Effector CD8-positive, alpha-beta T cell (primary cell): ENCODE data around the gene CDK14.

Source experiments
- DNase-seq: peaks from one replicate; lab custom pipeline; 2025; lab: John Stamatoyannopoulos, UW

Gene CDK14

DNA sequence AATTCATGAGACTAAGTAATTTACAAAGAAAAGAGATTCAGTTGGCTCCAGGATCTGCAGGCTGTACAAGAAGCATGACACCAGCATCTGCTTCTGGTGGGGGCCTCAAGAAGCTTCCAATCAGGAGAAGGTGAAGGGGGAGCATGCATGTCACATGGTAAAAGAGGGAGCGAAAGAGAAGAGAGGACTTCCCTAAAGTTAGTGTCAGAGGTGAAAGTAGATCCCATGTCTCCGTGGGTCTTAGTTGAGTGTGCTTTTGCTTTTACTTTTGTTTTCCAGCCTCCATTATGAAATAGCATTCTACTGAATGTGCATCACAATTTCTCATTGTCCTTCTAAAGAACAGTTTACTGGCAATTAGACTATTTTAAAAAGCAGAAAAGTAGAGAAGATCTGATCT, 454.6 kb downstream of the CDK14 start:
- DNase-seq, result no peak

DNA sequence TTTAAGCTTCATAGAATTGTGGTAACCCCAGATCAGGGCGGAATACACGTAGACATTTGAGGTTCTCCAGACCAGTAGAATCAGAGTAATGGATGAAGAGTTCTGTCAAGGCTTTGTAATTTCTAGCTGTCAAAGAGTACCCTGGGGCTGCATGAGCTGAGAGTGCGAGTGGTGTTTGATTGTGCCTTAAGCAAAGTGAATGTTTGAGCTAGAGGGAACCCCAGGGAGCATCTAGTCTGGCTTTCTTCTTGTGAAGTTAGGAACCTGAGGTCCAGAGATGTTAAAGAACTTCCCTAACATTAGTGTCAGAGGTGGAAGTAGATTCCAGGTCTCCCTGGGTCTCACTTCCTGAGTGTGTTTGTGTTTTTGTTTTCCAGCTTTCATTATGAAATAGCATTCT, 455.8 kb downstream of the CDK14 start:
- DNase-seq, result no peak

DNA sequence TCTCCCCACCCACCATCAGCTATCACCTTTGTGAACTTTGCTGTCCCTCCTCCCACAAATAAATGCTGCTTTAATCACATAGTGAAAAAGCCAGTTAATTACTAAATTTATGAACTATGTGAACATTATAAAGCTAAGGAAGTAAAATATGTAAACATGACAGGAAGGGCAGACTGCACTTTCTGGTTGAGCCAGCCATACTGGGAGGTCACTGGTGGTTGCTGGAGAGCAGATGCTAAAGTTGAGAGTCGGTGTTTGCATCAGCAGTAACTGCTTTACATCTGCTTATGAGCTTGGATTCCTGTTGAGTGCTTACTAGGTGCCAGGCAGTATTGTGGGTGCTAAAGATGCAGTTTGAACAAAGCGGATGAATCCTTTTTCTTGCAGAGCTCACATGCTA, 458.3 kb downstream of the CDK14 start:
- no peak for DNase-seq

DNA sequence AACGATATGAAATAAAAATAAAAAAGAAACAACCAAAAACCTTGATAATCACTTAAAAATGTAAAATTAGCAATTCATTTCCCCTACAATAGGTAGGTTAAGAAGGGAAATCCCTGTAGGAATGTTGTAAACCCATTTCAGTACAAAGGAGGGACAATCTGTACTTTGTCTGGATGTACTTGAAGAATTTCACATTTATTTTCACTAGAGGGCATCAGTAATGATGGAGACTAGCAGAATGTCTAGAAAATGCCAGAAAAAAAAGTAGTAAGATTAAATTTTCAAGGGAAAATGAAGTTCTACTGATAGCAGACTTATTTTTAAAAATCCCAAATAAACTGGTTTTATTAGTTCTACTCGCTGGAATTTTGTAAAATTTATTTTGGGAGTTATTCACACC, 459.1 kb downstream of the CDK14 start:
- no peak for DNase-seq

DNA sequence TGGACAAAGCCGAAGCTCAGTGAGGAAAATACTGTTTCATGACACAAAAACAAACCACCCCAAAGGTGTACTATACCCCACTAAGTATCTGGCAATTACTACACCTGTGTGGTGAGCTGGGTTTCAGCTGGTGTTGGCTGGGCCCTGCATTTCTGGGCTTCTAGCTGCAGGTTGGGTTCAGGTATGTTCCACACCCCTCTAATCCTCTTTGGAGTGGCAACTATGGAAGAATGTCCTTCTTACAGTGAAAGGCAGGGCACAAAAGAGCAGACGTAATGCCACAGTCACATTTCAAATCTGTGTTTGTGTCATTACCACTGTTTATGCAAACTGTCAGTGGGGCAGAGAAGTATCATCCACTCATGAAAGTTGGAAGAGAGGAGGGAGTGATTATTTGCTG, 466.6 kb downstream of the CDK14 start:
- DNase-seq, result no peak

DNA sequence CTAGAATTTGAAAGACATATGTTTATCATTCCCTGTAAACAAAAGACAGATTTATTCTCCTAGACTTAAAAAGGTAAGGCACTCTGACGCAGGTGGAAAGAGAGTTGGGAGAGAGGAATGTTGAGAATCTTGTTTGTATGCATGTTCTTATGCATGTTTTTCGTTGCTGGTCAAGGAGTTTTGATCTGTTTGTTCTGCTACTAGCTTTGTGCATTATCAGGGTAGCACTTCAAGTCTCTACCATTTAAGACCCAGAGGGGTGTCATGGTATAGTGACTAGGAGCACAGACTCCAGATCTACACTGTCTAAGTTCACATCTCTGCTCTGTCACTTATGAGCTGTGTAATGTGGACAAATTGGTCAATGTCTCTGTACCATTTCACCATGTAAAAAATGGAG, 467.9 kb downstream of the CDK14 start:
- no peak for DNase-seq

DNA sequence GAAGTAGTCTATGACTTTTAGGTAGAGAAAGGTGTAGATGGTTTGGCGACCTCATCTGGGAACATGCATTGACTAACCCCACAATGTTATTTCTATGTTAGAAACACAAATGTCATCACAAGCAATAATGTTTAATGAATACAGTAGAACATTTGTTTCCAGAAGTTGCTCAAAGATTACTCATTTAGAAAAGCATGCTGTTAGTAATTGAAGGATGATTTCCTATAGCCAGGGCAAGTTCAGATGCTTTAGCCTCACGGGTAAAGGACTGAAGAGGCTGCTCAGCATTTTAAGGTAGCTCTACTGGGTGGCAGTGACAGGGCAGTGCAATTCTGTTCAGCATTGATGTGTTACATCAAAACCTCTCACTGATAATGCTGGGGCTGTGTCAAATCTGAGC, 468.8 kb downstream of the CDK14 start:
- DNase-seq, result no peak

DNA sequence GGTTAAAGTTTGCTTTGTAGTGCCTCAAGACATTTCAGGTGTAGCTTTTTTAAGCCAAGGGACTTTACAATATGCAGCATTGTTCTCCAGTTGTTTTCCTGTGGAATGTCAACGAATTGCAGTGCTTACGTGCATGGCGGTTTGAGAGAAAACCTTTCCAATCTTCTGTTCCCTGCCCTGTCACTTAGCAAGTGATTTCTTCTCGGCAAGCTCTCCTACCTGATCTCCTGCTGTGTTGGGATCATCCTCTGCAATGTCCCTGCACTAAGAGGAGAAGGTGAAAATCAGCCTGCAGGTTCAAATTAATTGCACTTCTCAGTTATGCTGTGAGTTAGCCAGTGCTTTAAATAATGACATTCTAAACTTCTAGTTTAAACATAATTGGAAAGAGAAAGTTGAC, 470.5 kb downstream of the CDK14 start:
- no peak for DNase-seq

DNA sequence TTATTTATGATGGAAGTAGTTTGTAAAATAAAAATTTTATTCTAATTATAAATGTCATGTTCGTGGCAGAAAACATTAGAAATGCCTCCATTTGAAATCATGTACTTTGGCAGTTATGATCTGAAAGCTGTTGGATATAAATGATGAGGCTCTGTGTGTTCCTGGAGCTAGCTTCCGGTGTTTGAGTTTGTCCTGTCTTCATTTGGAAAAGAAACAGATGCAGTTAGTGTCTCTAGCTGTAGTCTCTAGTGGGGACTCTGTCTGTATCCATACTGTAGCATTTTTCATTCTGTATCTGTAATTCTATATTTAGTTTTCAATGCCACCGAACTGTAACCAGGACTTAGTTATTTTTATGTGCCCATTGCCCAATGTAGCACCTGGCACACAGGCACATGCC, 471.1 kb downstream of the CDK14 start:
- no peak for DNase-seq

DNA sequence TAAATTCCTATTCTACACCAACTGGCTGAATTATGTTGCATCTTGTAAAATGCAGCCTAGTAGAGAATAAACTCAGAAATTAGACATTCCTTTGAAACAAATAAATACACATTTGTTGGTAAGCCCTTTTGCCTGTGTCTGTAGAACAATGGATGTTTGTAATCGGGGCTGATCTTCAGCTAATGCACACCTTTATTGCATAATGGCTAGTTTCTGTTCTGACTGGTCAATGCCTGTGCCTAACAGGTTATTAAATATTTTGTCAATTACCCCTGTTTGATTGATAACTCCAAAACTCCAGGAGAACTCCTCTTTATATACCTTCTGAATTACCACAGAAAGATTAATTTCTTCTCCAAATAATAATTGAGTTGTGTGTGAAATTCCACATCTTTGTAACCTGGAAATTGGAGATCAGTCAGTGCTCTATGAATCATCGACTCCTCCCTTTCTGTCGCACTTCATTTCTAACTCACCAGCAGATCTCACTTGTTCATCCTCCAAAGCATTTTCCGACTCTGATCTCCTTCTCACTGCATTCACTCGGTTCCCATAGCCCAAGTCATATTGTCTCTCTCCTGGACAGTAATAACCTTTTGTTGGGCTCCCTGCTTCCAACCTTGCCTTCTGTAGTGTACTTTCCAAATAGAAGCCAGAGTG, 472.1 kb downstream of the CDK14 start:
- DNase-seq, result no peak

DNA sequence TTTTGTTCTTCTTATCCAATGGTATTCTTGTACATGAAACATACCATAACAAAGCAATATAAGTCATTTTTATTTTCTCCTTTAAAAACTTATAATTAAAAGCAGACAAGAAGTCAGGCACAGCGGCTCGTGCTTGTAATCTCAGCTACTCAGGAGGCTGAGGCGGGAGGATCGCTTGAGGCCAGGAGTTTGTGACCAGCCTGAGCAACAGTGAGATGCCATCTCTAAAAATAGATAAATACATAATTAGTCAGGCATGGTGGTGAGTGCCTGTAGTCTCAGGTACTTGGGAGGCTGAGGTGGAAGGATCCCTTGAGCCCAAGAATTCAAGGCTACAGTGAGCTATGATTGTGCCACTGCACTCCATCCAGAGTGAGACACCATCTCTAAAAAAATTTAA, 473.0 kb downstream of the CDK14 start:
- DNase-seq, result no peak

DNA sequence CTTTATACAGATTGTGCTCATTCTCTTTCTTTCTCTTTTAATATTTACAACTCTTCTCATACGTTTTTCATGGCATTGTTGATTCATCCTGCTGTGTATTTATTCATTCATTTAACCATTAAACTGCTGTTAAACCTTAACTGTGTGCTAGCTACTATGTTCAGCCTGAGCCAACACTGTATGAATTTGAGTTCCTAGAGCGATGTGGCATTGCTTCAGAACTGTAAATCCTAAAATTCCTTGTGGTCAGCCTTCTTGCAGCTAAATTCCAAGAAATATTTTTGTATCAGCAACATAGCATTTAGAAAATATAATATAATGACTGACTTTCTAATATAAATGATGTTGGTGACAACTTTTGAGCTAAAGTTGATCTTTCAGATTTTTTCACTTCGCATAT, 483.4 kb downstream of the CDK14 start:
- DNase-seq, result no peak

DNA sequence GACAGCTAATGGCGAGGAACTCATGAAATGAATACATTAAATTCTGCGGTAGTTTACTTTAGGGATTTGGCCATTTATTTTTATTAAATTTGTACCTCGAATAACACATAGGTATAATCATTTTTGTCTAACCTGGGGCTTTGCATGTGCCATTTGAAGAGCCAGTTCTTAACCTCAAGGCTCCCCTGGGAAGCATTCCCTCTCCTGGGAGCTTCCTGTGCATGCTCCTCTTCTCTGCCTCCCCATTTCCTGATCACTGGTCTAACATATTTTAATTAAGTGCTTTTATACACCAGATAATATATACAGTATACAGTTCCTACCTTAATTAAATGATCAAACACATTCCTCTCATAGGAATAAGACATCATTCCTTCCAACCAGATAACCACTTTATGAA, 484.2 kb downstream of the CDK14 start:
- DNase-seq, result no peak

DNA sequence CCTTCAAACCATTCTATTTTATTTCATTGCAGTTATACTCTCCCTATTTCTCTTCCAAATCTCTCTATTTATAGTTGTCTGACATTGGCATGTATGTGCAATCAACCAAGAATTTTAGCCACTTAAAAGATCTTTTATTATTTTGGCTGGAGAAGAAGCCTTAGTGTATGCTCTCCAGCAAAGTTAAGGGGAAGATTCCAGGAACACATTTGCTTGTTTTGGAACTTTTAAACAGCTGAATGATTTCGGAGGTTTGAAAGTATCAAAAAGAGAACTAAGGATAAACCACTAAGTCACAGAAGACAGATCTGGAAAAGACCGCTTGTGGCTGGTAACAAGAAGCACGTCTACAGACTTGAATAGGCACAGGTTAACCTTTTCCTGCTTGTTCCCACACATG, 485.9 kb downstream of the CDK14 start:
- no peak for DNase-seq

DNA sequence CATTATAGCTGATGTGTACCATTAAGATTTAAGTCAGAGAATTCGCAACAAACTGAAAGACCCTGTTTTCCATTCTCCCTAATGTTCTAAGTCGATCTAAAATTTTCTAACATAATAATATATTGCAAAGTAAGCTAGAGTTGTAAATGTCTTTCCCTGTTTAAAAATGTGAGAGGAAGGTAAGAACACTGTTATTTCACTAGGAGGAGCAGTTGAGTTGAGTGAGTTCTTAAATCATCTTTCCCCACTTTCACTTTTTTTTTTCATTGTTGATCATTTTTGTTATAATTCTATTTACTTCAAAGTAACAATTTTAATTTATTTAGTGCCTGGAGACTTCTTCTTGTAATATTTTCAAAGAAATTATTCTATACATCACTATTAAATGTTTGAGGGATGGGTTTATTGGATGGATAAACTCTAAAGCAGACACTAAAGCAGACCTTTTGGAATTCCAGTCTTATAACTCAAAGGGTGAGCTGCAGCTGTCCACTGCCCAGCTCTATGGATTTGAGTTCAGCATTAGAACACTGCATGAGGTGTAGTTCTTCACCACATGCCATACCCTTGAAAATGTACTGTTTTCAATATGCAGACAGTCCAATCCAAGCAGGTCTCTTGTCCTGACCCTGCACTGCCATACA, 486.9 kb downstream of the CDK14 start:
- DNase-seq, result no peak

DNA sequence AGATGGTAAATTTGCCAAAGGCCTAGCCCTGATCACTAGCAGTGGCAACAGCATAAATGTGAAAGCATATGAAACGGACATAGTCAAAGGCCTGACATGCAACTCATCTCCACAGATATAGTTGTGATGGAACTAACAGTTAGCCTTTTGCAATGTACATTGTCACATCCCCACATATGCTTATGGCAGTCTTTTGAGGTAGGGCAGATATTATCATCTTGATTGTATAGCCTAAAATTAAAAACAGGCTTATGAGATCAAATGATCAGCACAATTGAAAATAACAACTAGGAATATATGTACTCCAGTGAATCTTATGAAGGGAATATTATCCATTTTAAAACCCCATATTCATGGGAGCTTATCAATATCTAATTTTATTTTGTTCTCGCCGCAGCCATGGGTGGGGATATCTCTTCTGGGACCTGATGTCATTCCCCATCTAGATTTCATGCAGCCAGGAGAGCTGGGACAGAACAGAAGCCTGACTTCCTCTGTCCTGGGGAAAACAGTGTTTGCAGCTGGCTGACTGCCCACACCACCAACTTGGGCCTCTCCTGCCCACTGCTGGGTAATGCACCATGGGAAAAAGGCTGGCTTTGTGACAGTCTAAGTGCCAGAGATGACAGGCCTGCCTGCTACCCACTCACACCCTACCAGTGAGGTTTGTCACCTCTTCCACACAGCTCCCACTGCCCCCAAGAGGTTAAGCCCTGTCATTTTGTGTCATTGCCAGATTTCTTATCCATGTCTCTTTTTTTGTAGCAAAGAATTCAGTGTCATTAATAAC, 487.9 kb downstream of the CDK14 start:
- DNase-seq, result no peak

DNA sequence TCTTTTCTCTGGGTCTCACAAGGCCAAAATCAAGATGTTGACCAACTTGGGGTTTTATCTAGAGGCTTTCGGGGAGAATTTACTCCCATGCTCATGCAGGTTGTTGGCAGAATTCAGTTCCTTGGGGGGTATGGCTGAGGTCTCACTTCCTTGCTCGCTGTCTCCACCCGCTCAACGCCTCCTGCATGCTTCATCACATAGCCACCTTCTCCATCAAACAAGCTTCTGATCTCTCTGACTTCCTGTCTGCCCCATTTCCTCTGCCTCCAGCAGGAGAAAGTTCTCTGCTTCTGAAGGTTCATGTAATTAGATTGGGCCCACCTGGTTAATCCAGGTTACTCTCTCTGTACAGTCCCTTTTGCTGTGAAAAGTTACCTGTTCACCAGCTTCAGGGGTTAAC, 489.1 kb downstream of the CDK14 start:
- DNase-seq, result no peak

DNA sequence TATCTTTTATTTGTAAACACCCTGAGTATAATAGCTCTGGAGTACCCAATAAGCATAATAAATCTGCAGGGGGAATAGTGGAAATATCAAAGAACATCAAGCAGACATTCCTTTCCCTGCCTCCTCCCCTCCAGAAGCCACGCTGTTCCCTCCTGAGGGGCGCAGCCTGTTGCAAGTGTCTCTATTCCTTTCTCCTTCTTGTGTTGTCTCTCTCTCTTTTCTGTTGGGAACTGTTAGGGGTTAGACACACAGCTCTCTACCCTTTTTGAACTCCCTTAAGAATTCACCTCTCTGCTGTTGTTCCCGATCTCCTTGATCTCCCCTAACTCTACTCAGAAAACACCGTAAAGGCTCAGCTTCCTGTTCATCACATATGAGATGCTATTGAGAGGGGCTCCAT, 490.1 kb downstream of the CDK14 start:
- no peak for DNase-seq

DNA sequence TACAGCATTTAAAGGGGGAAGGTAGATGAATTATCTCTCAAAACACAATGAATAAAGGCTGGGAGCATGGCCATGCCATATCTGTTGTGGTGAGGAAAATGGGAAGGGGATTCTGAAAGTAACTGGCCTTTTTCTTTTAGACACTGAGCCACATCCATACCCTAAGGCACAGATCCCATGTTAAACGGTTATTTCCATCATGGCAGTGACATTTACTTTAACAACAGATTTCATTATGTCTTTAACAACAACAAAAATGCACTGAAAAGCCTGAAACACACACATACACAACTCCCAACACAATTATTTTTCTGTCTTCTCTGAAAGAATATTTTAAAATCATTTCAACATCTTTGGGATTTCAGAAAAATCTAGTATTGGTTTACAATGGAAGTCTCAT, 492.0 kb downstream of the CDK14 start:
- no peak for DNase-seq

DNA sequence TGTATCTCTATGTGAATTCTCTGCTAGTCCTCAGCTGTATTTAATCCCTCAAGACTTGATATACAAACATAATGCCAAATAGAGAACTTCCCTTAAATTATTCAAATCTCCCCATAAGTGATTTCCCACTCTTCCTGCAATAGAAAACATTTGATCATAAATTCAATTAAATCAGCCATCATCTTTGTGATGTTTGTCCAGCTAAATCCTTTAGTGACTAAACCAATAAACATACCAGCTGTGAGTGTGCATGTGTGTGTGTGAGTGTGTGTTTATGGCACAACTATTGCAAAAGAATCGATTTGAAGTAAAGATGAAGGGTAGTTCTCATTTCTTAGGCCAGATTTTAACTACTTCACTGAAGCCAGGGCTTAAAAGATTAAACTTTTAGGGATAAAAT, 492.6 kb downstream of the CDK14 start:
- DNase-seq, result no peak

DNA sequence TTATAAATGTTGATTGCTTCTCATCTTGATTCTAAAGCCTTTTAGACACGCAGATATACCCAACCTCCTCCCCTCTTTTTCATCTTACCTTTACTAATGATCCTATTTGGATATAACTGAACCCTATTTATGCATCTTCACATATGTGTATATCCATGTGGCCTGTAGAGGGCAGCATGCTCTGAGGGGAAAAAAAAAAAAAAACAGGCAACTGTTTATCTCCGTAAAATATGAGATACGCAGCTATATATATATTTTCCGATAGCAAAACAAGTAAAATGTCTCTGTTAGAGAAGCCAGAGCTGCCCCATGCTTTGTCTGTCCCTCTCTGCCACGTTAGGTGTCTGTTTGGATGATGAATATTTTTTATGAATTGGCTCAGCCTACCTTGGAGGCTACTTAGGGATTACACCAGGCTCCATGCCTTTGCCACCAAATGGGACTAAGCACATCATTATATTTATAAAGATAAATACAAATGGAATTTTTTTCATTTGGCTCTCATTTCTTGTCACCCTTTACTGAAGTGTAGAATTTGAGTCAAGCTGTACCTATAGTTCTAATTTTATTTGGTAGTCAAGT, 493.4 kb downstream of the CDK14 start:
- no peak for DNase-seq

DNA sequence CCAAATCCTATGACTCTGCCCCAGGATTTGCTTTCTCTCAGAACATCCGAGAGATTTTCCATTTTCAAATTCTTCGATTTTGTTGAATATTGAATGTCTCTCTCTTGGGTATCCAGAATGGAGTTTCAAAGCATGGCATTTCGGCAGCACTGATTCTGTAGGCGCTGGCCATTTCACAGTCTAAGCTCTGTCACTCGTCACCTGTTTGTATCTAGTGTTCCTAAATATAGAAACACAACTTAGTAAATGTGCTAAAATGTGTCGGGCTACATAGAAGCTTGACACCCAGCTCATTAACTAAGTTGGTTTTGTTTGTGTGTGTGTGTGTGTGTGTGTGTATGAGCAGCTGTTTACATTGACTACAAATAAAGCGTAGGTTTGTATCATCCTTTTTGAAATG, 494.6 kb downstream of the CDK14 start:
- DNase-seq, result no peak

DNA sequence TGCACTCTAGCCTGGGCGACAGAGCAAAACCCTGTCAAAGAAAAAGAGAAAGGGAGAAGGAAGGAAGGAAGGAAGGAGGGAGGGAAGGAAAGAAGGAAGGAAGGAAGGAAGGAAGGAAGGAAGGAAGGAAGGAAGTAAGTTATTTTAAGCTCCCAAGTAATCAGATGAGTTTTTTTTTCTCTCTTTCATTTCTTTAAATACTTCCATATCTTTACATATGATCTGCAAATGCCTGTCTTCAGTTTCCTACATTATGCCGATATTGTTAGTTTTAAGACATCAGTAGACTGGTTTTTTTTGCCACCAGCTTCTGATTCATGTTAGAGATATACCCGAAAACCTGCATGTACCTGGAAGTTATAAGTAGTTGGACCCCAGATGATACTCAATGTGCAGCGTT, 495.5 kb downstream of the CDK14 start:
- DNase-seq, result no peak
